UCSD-AML1 (cell line): ENCODE data around the gene CNDP1.

Source experiments
- DNase-seq: peaks from one replicate; lab custom pipeline; 2025; ENCODE audit not compliant: unreplicated experiment; lab: John Stamatoyannopoulos, UW

The CNDP1 gene

DNA sequence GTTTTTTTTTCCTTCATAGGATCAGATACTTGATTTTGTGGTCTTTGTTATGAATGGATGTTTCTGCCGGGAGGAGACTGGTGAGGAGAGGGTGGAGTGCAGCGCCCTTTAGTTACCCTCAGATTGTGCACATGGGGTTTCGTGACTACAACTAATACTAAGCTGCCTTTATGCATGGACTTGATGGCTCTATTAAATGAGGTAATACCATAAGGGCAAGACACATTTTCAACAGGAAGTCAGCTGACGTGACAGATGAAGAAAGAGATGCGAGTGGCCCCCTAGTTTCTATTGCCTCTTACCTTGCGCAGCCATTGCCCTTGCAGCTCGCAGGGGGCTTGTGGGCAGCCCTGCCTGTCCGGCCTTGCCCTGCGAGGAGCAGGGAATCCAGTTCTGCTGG, 87.8 kb downstream of the CNDP1 start:
- no peak for DNase-seq

GRCh38 chr18:74623047-74623816, 88.9 kb downstream of the CNDP1 start:
- DNase-seq = no peak

DNA sequence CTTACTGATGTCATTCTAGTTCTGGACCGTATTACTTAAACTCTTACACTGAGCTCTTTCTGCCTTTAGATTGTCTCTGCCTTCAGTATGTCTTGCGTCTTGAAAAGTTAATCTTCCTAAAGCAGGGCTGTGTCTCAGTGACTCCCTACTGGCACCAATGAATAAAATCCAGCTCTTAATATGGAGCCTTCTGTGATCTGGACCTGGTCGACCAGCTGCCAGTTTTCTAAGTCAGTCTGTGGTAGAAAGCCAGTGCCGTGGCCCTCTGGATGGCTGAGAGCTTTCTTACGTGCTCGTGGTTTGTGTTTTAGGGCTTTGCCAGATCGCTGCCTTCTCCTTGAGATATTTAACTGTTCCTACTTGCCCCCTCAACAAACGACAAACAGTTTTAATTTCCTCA, 90.2 kb downstream of the CNDP1 start:
- DNase-seq = no peak

- no peak for DNase-seq
Observed at GRCh38 chr18:74625157-74625556, 90.9 kb downstream of the CNDP1 start.

- no peak for DNase-seq
Observed at GRCh38 chr18:74626049-74626874, 92.0 kb downstream of the CNDP1 start.

GRCh38 chr18:74630804-74631203, 96.5 kb downstream of the CNDP1 start:
- DNase-seq = no peak

- DNase-seq = no peak
Observed at GRCh38 chr18:74631212-74631611, 96.9 kb downstream of the CNDP1 start.

DNA sequence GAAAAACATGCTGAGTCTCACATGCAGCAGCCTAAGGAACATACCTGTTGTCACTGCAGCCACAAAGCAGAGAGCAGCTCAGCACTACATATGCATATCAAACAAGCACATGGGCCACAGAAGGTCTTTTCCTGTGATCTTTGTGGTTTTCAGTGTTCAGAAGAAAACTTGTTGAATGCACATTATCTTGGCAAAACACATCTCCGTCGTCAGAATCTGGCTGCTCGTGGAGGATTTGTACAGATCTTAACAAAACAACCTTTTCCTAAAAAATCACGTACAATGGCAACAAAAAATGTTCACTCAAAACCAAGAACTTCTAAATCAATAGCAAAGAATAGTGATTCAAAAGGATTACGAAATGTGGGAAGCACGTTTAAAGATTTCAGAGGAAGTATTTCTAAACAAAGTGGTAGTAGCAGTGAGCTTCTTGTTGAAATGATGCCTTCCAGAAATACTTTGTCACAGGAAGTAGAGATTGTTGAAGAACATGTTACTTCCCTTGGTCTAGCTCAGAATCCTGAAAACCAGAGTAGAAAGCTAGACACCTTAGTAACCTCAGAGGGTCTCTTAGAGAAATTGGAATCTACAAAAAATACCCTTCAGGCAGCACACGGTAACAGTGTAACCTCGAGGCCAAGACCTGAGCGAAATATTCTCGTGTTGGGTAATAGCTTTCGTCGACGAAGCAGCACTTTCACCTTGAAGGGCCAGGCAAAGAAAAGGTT, 97.5 kb downstream of the CNDP1 start:
- DNase-seq = no peak

DNA sequence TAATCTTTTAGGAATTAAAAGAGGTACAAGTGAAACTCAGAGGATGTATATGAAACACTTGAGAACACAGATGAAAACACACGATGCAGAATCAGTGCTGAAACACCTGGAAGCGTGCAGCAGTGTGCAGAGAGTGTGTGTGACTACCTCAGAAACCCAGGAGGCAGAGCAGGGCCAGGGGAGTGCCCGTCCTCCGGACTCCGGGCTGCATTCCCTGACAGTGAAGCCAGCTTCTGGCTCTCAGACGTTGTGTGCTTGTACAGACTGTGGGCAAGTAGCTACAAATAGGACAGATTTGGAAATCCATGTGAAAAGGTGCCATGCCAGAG, 98.0 kb downstream of the CNDP1 start:
- DNase-seq = no peak

DNA sequence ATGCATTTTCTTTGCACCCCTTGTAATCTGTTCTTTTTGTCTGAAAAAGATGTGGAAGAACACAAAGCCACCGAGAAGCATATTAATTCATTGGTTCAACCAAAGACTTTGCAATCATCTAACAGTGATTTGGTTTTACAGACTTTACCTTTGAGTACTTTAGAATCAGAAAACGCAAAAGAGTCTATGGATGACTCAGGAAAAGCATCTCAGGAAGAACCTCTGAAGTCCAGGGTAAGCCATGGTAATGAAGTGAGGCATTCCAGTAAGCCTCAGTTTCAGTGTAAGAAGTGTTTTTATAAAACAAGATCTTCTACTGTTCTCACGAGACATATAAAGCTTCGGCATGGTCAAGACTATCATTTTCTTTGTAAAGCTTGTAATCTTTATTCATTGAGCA, 98.6 kb downstream of the CNDP1 start:
- DNase-seq = no peak

DNA sequence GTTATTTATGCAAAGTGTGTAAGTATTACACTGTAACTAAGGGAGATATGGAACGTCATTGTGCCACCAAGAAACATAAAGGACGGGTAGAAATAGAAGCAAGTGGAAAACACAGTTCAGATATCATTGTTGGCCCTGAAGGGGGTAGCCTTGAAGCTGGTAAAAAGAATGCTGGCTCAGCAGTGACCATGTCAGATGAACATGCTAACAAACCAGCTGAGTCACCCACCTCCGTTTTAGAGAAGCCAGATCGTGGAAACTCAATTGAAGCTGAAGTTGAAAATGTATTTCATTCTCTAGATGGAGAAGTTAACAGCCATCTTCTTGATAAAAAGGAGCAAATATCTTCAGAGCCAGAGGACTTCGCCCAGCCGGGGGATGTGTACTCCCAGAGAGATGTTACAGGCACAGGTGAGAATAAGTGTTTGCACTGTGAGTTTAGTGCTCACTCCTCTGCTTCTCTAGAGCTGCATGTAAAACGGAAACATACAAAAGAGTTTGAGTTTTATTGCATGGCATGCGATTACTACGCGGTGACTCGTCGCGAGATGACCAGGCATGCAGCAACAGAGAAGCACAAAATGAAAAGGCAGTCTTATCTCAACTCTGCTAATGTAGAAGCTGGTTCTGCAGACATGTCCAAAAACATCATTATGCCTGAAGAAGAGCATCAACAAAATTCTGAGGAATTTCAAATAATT, 99.5 kb downstream of the CNDP1 start:
- DNase-seq = no peak

DNA sequence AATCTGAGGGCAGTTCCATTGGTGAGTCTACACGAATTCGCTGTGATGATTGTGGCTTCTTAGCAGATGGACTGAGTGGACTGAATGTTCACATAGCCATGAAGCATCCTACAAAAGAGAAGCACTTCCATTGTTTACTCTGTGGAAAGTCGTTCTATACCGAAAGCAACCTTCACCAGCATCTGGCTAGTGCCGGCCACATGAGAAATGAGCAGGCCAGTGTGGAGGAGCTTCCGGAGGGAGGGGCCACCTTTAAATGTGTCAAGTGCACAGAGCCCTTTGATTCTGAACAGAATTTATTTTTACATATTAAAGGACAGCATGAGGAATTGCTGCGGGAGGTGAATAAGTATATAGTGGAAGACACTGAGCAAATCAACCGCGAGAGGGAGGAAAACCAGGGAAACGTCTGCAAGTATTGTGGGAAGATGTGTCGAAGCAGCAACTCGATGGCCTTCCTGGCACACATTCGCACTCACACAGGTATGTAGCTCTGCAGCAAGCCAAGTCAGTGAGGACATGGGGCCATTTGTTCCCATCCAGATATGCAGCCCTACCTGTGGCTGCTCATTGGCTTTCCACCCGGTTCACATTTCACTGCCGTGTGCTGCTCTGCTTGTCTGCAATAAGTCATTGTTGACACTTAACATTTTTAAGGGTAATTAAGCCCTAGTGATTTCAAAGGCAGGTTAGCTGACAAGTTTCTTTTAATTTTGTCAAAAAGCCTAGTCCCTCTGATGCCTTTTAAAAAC, 101.1 kb downstream of the CNDP1 start:
- DNase-seq = no peak
